MG63 (cell line): ENCODE measurements around the gene HOXB8. TPM values are rescaled to one million over a fixed set of nuclear protein-coding genes. Genes with fewer than 3 reads are reported as not detected.

Source experiments
- DNase-seq: peaks from one replicate; pipeline ENCODE4 v3.0.0-alpha.2; 2020
- H3K27me3 ChIP-seq: fragments of 250-450 bp; sonication (Bioruptor Pico); 2 replicates; pipeline ENCODE4 v1.5.1; 2020; ENCODE audit warnings: mild to moderate bottlenecking, moderate library complexity
- H3K36me3 ChIP-seq: fragments of 250-450 bp; sonication (Bioruptor Pico); 2 replicates; pipeline ENCODE4 v1.5.1; 2020; ENCODE audit warnings: mild to moderate bottlenecking, moderate library complexity
- H3K4me3 ChIP-seq: fragments of 250-450 bp; sonication (Bioruptor Pico); 2 replicates; pipeline ENCODE4 v1.5.1; 2020; ENCODE audit warnings: mild to moderate bottlenecking, moderate library complexity
- H3K9me3 ChIP-seq: fragments of 250-450 bp; sonication (Bioruptor Pico); 2 replicates; pipeline ENCODE4 v1.5.1; 2020; ENCODE audit warnings: mild to moderate bottlenecking, moderate library complexity
- total RNA-seq: library from RNA; depleted of rRNA; stranded (reverse); fragments of >200 nt; shearing (Covaris generic); gene quantifications from 2 replicates; pipeline ENCODE4 v1.2.3, GENCODE V29; 2014; ENCODE audit warnings: low replicate concordance; rRNA removed

Gene HOXB8
- total RNA-seq, 1 experiment from 2014 or later: 3.8 TPM

- Histone ChIP-seq H3K9me3 (no peaks in the 10 kb centered on the region), H3K27me3 (no peaks in the 10 kb centered on the region), H3K36me3 (peaks cover 68% of the 10 kb centered on the region), H3K4me3 (peak overlapping the region; percentile 39)
- DNase-seq: no peak
These were observed 52.2 kb downstream of the HOXB8 start for GRCh38 chr17:48562934-48563333.

Other genes with a start within 250 kb of the HOXB8 start
- gene SKAP1, start 185.1 kb downstream of the HOXB8 start, total RNA-seq: not detected in 2 replicates
- not detected in 2 replicates for gene HOXB1, start 84.3 kb downstream of the HOXB8 start, total RNA-seq
- 7.2 and 16.0 TPM in 2 replicates for gene HOXB2, start 70.2 kb downstream of the HOXB8 start, total RNA-seq
- 0.86 and 4.2 TPM in 2 replicates for gene HOXB4, start 36.9 kb downstream of the HOXB8 start, total RNA-seq
- gene HOXB3, start 25.1 kb downstream of the HOXB8 start, total RNA-seq: 2.1 and 4.6 TPM in 2 replicates
- not detected in 2 replicates for gene HOXB5, start 21.5 kb downstream of the HOXB8 start, total RNA-seq
- gene HOXB6, start 10.3 kb downstream of the HOXB8 start, total RNA-seq: 7.0 and 7.7 TPM in 2 replicates
- gene HOXB7, start 4.3 kb downstream of the HOXB8 start, total RNA-seq: 9.8 and 30.6 TPM in 2 replicates
- 7.3 and 21.0 TPM in 2 replicates for gene HOXB9, start 11.1 kb upstream of the HOXB8 start, total RNA-seq
- not detected in 2 replicates for gene PRAC1, start 107.2 kb upstream of the HOXB8 start, total RNA-seq
- 5.0 TPM in 1 of 2 replicates, not detected in the other for gene PRAC2, start 107.9 kb upstream of the HOXB8 start, total RNA-seq
- gene HOXB13, start 113.5 kb upstream of the HOXB8 start, total RNA-seq: 6.1 and 10.2 TPM in 2 replicates
- not detected in 2 replicates for gene TTLL6, start 201.9 kb upstream of the HOXB8 start, total RNA-seq
- 19.2 and 61.2 TPM in 2 replicates for gene CALCOCO2, start 215.7 kb upstream of the HOXB8 start, total RNA-seq